ENCODE results near the gene L3MBTL4. TPM values are rescaled to one million over a fixed set of nuclear protein-coding genes. Genes with fewer than 3 reads are reported as not detected.

Gene L3MBTL4
- total RNA-seq, 1 experiment from 2014 or later = 1.4 TPM

DNA sequence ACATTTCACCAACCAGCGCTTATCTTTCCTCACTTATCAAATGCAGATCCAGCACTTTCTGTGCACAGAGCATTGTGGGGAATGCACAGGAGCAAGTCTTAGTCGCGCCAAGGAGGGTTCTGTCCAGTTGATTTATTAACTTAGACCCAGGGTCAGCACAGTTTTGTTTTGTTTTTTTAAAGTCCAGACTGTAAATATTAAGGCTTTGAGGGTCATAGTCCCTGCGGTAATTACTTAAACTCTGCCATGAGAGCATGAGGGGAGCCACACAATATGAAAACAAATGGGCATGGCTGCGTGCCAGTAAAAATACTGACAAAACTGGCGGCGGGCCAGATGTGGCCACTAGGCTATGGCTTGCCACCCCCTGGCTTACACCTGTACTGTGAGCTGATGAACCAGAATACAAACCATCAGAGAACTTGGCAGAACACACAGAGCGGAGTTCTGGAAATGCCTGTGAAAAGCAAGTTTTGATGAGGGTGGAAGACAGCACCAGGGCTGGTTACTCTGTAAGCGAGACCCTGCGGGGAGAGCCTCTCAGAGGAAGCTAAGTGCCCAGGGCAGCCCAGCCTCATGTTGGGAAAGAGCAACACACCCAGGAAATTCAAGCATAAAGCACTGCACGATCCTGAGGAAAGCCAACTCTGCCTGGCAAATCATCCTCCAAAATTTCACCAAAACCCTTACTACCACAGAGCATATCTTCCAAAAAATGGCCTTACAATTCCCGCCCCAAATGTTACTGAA, 43.6 kb downstream of the L3MBTL4 start:
- ATAC-seq (no peak), DNase-seq (ENCODE audit: low spot score) (no peak)
- Mint-ChIP-seq H3K27me3 (ENCODE audit: low read depth) (no peaks in the 10 kb centered on the region; the same call in 1 of the 2 replicates), H3K9me3 (peaks cover 18% of the 10 kb centered on the region), H3K27ac (no peak overlapping the region), H3K4me3 (no peak overlapping the region), H3K4me1 (peaks cover 25% of the 10 kb centered on the region), H3K36me3 (peaks cover 8% of the 10 kb centered on the region)
- ChIA-PET POLR2A (no interaction called here), CTCF (no interaction called here)
- TF ChIP-seq, protein P1, sequence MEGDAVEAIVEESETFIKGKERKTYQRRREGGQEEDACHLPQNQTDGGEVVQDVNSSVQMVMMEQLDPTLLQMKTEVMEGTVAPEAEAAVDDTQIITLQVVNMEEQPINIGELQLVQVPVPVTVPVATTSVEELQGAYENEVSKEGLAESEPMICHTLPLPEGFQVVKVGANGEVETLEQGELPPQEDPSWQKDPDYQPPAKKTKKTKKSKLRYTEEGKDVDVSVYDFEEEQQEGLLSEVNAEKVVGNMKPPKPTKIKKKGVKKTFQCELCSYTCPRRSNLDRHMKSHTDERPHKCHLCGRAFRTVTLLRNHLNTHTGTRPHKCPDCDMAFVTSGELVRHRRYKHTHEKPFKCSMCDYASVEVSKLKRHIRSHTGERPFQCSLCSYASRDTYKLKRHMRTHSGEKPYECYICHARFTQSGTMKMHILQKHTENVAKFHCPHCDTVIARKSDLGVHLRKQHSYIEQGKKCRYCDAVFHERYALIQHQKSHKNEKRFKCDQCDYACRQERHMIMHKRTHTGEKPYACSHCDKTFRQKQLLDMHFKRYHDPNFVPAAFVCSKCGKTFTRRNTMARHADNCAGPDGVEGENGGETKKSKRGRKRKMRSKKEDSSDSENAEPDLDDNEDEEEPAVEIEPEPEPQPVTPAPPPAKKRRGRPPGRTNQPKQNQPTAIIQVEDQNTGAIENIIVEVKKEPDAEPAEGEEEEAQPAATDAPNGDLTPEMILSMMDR (IDR thresholded peaks at IDR 0.05) = no peak
- TF ChIP-seq GRHL2 (CRISPR knock-in tag; IDR thresholded peaks at IDR 0.05; ENCODE audit: insufficient replicate concordance, severe bottlenecking) (no peak), SMAD4 (CRISPR knock-in tag; IDR thresholded peaks at IDR 0.05) (no peak)
- TF ChIP-seq, protein P2, sequence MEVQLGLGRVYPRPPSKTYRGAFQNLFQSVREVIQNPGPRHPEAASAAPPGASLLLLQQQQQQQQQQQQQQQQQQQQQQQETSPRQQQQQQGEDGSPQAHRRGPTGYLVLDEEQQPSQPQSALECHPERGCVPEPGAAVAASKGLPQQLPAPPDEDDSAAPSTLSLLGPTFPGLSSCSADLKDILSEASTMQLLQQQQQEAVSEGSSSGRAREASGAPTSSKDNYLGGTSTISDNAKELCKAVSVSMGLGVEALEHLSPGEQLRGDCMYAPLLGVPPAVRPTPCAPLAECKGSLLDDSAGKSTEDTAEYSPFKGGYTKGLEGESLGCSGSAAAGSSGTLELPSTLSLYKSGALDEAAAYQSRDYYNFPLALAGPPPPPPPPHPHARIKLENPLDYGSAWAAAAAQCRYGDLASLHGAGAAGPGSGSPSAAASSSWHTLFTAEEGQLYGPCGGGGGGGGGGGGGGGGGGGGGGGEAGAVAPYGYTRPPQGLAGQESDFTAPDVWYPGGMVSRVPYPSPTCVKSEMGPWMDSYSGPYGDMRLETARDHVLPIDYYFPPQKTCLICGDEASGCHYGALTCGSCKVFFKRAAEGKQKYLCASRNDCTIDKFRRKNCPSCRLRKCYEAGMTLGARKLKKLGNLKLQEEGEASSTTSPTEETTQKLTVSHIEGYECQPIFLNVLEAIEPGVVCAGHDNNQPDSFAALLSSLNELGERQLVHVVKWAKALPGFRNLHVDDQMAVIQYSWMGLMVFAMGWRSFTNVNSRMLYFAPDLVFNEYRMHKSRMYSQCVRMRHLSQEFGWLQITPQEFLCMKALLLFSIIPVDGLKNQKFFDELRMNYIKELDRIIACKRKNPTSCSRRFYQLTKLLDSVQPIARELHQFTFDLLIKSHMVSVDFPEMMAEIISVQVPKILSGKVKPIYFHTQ (CRISPR knock-in tag; IDR thresholded peaks at IDR 0.05) = no peak
- TF ChIP-seq, protein P3, sequence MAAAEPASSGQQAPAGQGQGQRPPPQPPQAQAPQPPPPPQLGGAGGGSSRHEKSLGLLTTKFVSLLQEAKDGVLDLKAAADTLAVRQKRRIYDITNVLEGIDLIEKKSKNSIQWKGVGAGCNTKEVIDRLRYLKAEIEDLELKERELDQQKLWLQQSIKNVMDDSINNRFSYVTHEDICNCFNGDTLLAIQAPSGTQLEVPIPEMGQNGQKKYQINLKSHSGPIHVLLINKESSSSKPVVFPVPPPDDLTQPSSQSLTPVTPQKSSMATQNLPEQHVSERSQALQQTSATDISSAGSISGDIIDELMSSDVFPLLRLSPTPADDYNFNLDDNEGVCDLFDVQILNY (CRISPR knock-in tag; IDR thresholded peaks at IDR 0.05) = no peak
- TF ChIP-seq, protein P4, sequence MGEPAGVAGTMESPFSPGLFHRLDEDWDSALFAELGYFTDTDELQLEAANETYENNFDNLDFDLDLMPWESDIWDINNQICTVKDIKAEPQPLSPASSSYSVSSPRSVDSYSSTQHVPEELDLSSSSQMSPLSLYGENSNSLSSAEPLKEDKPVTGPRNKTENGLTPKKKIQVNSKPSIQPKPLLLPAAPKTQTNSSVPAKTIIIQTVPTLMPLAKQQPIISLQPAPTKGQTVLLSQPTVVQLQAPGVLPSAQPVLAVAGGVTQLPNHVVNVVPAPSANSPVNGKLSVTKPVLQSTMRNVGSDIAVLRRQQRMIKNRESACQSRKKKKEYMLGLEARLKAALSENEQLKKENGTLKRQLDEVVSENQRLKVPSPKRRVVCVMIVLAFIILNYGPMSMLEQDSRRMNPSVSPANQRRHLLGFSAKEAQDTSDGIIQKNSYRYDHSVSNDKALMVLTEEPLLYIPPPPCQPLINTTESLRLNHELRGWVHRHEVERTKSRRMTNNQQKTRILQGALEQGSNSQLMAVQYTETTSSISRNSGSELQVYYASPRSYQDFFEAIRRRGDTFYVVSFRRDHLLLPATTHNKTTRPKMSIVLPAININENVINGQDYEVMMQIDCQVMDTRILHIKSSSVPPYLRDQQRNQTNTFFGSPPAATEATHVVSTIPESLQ (CRISPR knock-in tag; IDR thresholded peaks at IDR 0.05) = no peak

DNA sequence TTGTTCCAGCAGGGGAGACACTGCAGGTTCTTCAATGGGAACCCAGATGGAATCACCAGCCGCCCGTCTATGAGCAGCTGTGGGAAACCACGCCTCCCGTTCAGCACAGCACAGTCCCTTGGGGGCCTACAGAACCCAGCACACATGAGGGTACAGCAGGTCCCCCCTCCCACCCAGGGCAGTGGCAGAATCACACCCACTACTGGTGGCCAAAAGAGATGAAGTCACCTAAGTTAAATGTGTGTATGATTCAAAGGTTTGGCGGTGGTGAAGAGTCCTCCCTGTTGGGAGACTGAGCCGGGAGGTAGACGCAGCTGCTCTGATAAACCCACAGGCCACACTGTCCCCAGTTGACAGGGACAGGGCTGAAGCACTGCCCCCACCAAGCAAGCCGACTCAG, 44.3 kb downstream of the L3MBTL4 start:
- H3K9me3 Mint-ChIP-seq = peaks cover 18% of the 10 kb centered on the region
- no peak overlapping the region for H3K4me3 Mint-ChIP-seq
- ATAC-seq = no peak
- TF ChIP-seq ZNF396 (CRISPR knock-in tag; IDR thresholded peaks at IDR 0.05; ENCODE audit: borderline replicate concordance) (no peak), JUN (CRISPR knock-in tag; IDR thresholded peaks at IDR 0.05) (no peak), SMAD3 (CRISPR knock-in tag; IDR thresholded peaks at IDR 0.05; ENCODE audit: borderline replicate concordance) (no peak), ETV6 (CRISPR knock-in tag; IDR thresholded peaks at IDR 0.05) (no peak), NFATC4 (CRISPR knock-in tag; IDR thresholded peaks at IDR 0.05) (no peak), PREB (CRISPR knock-in tag; IDR thresholded peaks at IDR 0.05; ENCODE audit: borderline replicate concordance) (no peak), ESRRA (CRISPR knock-in tag; IDR thresholded peaks at IDR 0.05; ENCODE audit: borderline replicate concordance) (no peak)
- TF ChIP-seq, protein P5, sequence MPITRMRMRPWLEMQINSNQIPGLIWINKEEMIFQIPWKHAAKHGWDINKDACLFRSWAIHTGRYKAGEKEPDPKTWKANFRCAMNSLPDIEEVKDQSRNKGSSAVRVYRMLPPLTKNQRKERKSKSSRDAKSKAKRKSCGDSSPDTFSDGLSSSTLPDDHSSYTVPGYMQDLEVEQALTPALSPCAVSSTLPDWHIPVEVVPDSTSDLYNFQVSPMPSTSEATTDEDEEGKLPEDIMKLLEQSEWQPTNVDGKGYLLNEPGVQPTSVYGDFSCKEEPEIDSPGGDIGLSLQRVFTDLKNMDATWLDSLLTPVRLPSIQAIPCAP (CRISPR knock-in tag; IDR thresholded peaks at IDR 0.05) = no peak
- CTCF ChIA-PET = no interaction called here
- H3K36me3 Mint-ChIP-seq = peaks cover 8% of the 10 kb centered on the region
- H3K27me3 Mint-ChIP-seq (ENCODE audit: low read depth) = no peaks in the 10 kb centered on the region; the same call in 1 of the 2 replicates
- no peak for DNase-seq (ENCODE audit: low spot score)
- peaks cover 30% of the 10 kb centered on the region for H3K4me1 Mint-ChIP-seq
- H3K27ac Mint-ChIP-seq = no peak overlapping the region
- POLR2A ChIA-PET = no interaction called here

Data from WTC11 (cell line).